CD14-positive monocyte (primary cell): ENCODE data around the gene CACNA2D2. TPM values are rescaled to one million over a fixed set of nuclear protein-coding genes. Genes with fewer than 3 reads are reported as not detected.

Experiments used
- DNase-seq, 3 donors: peaks; one replicate each; pipeline ENCODE4 v3.0.0-alpha.2; 2011 to 2022
- H2AFZ ChIP-seq: 2 replicates; pipeline ENCODE4 v1.6.0; 2012; ENCODE audit warnings: mild to moderate bottlenecking, low read depth, low read length, inconsistent platforms; ENCODE audit not compliant: insufficient read depth, poor library complexity, severe bottlenecking
- H3K27ac ChIP-seq, 2 donors: 1 replicate in 1 of 2; 2 replicates in 1 of 2; pipeline ENCODE4 v1.5.1; 2012 to 2013; ENCODE audit warnings: low read length in 2 of 2, control low read depth in 1 of 2, inconsistent platforms in 1 of 2, low read depth in 1 of 2, mild to moderate bottlenecking in 1 of 2
- H3K27me3 ChIP-seq, 2 donors: one replicate each; pipeline versions ENCODE4 v1.6.0 to v1.6.1; 2011 to 2013; ENCODE audit warnings: low read length in 2 of 2; ENCODE audit not compliant: control insufficient read depth in 2 of 2, insufficient read depth in 2 of 2
- H3K36me3 ChIP-seq, 2 donors: replicated peaks in 1 of 2; 1 replicate in 1 of 2; 2 replicates in 1 of 2; pipeline versions ENCODE4 v1.5.1 to v1.6.1; 2012 to 2013; ENCODE audit warnings: low read length in 2 of 2, control low read depth in 1 of 2, inconsistent platforms in 1 of 2, mild to moderate bottlenecking in 1 of 2; ENCODE audit not compliant: insufficient read depth in 2 of 2, control insufficient read depth in 1 of 2
- H3K4me1 ChIP-seq, 2 donors: 1 replicate in 1 of 2; 2 replicates in 1 of 2; pipeline versions ENCODE4 v1.5.1 to v1.6.1; 2012 to 2013; ENCODE audit warnings: low read length in 2 of 2, control low read depth in 1 of 2, inconsistent platforms in 1 of 2, mild to moderate bottlenecking in 1 of 2, moderate library complexity in 1 of 2; ENCODE audit not compliant: insufficient read depth in 2 of 2, control insufficient read depth in 1 of 2
- H3K4me2 ChIP-seq: replicated peaks from 2 replicates; pipeline ENCODE3; 2012; ENCODE audit warnings: low read length, moderate library complexity, mild to moderate bottlenecking; ENCODE audit not compliant: poor library complexity, severe bottlenecking; ENCODE audit errors: extremely low read depth
- H3K4me3 ChIP-seq, 3 experiments: fragments of 200-600 bp in 1 of 3; sonication (generic) in 1 of 3; replicated peaks in 1 of 3; 1 replicate in 2 of 3; 2 replicates in 1 of 3; pipeline ENCODE4 v1.5.1; 2011 to 2013; ENCODE audit warnings: low read length in 3 of 3, mild to moderate bottlenecking in 3 of 3, control low read depth in 2 of 3, low read depth in 2 of 3, inconsistent platforms in 1 of 3, moderate library complexity in 1 of 3
- H3K79me2 ChIP-seq: 2 replicates; pipeline ENCODE4 v1.6.0; 2012; ENCODE audit warnings: mild to moderate bottlenecking, control low read depth, inconsistent platforms, low read length, moderate library complexity; ENCODE audit not compliant: insufficient read depth
- H3K9ac ChIP-seq: 2 replicates; pipeline ENCODE4 v1.6.0; 2017; ENCODE audit warnings: low read length, mild to moderate bottlenecking; ENCODE audit not compliant: insufficient read depth, poor library complexity, severe bottlenecking
- H3K9me3 ChIP-seq, 2 donors: replicated peaks in 1 of 2; 1 replicate in 1 of 2; 2 replicates in 1 of 2; pipeline versions ENCODE4 v1.5.1 to v1.6.1; 2012 to 2013; ENCODE audit warnings: low read length in 2 of 2, control low read depth in 1 of 2; ENCODE audit not compliant: control insufficient read depth in 1 of 2, insufficient read depth in 1 of 2
- H4K20me1 ChIP-seq: 2 replicates; pipeline ENCODE4 v1.6.0; 2012; ENCODE audit warnings: mild to moderate bottlenecking, low read length, control low read depth, moderate library complexity; ENCODE audit not compliant: insufficient read depth
- H3K27ac Mint-ChIP-seq, 7 donors: one replicate each; pipeline ENCODE4 v1.8.0; 2020; ENCODE audit warnings: mild to moderate bottlenecking in 7 of 7, mixed read lengths in 7 of 7, moderate library complexity in 6 of 7, inconsistent platforms in 2 of 7
- H3K27me3 Mint-ChIP-seq, 3 donors: one replicate each; pipeline ENCODE4 v1.8.0; 2021 to 2022; ENCODE audit warnings: low read depth in 3 of 3, mild to moderate bottlenecking in 3 of 3, mixed read lengths in 3 of 3, moderate library complexity in 3 of 3, inconsistent platforms in 1 of 3
- H3K36me3 Mint-ChIP-seq, 2 donors: one replicate each; pipeline ENCODE4 v1.8.0; 2020; ENCODE audit warnings: mixed read lengths in 2 of 2, inconsistent platforms in 1 of 2, mild to moderate bottlenecking in 1 of 2
- H3K4me1 Mint-ChIP-seq: one replicate; pipeline ENCODE4 v1.8.0; 2020; ENCODE audit warnings: mild to moderate bottlenecking, mixed read lengths
- H3K4me3 Mint-ChIP-seq, 2 donors: one replicate each; pipeline ENCODE4 v1.8.0; 2020; ENCODE audit warnings: mild to moderate bottlenecking in 2 of 2, mixed read lengths in 2 of 2, moderate library complexity in 1 of 2
- H3K9me3 Mint-ChIP-seq, 7 donors: one replicate each; pipeline ENCODE4 v1.8.0; 2020 to 2022; ENCODE audit warnings: mixed read lengths in 7 of 7, mild to moderate bottlenecking in 6 of 7, moderate library complexity in 6 of 7, inconsistent platforms in 2 of 7
- CTCF ChIP-seq: fragments of 200-600 bp; IDR thresholded peaks from one replicate; pipeline ENCODE4 v1.8.0; 2022; ENCODE audit warnings: antibody characterized with exemption, mild to moderate bottlenecking
- WGBS: methylation state at CpG from one replicate; pipeline ENCODE4 v1.1.5; 2013; ENCODE audit warnings: missing lambda C conversion rate; ENCODE audit not compliant: insufficient coverage; 5-methylcytosine and 5-hydroxymethylcytosine counted together
- intact Hi-C, 2 donors: fragments of 100-400 bp; cut with micrococcal nuclease; formaldehyde crosslinking; loops; one replicate each; pipeline versions ENCODE4 v1.15.0 to v1.15.1; 2023
- polyA plus RNA-seq, 3 donors: library from polyadenylated mRNA; depleted of rRNA in 1 of 3; unstranded in 2 of 3; stranded (reverse) in 1 of 3; fragments of 300-500 nt in 2 of 3; fragments of >200 nt in 1 of 3; fragmentation: Illumina TruSeq in 2 of 3; gene quantifications; 1 replicate in 2 of 3; 2 replicates in 1 of 3; pipeline ENCODE4 v1.2.3, GENCODE V29; 2012 to 2021

The CACNA2D2 gene
- polyA plus RNA-seq, 3 donors = 0.09 to 0.16 TPM; not detected in 1

- no peak for TF ChIP-seq CTCF
- Histone ChIP-seq H3K9ac (no peak overlapping the region), H2AFZ (no peak overlapping the region), H3K36me3 (no peaks in the 10 kb centered on the region), H3K27me3 (peaks cover 20 to 37% of the 10 kb centered on the region in 2 donors), H3K27ac (no peak overlapping the region), H3K79me2 (no peaks in the 10 kb centered on the region), H3K4me3 (no peak overlapping the region), H3K9me3 (no peaks in the 10 kb centered on the region), H3K4me2 (no peak overlapping the region), H4K20me1 (no peaks in the 10 kb centered on the region), H3K4me1 (peaks cover 0 to 7% of the 10 kb centered on the region in 2 donors)
- Mint-ChIP-seq H3K27ac (peak overlapping the region in 1 of 7 donors; percentile 53), H3K4me1 (peaks cover 5% of the 10 kb centered on the region), H3K27me3 (peaks cover 35 to 51% (median 44%) of the 10 kb centered on the region in 3 donors), H3K36me3 (no peaks in the 10 kb centered on the region), H3K9me3 (peaks cover 0 to 3% (median 0%) of the 10 kb centered on the region in 7 donors), H3K4me3 (no peak overlapping the region)
- intact Hi-C loops = no loop called here
- WGBS = 94% methylated on average over 4 of the region's 4 CpGs
- no peak for DNase-seq
Observed at GRCh38 chr3:50506169-50506568, 2.7 kb upstream of the CACNA2D2 start.

- no peaks in the 10 kb centered on the region for H3K79me2 ChIP-seq
Observed at GRCh38 chr3:50504681-50505080, 1.2 kb upstream of the CACNA2D2 start.

More at GRCh38 chr3:50504681-50505080, 1.2 kb upstream of the CACNA2D2 start:
- no peak for TF ChIP-seq CTCF
- Histone ChIP-seq H3K27ac (no peak overlapping the region), H3K36me3 (no peaks in the 10 kb centered on the region), H3K9ac (no peak overlapping the region), H3K4me3 (no peak overlapping the region), H2AFZ (no peak overlapping the region), H3K9me3 (no peaks in the 10 kb centered on the region), H3K4me1 (peaks cover 0 to 7% of the 10 kb centered on the region in 2 donors), H4K20me1 (no peaks in the 10 kb centered on the region), H3K27me3 (peaks cover 20 to 46% of the 10 kb centered on the region in 2 donors), H3K4me2 (no peak overlapping the region)
- peaks cover 44 to 56% (median 55%) of the 10 kb centered on the region in 3 donors for H3K27me3 Mint-ChIP-seq
- H3K27ac Mint-ChIP-seq = peak overlapping the region in 1 of 7 donors; percentile 21
- H3K36me3 Mint-ChIP-seq = no peaks in the 10 kb centered on the region
- H3K4me1 Mint-ChIP-seq = peaks cover 5% of the 10 kb centered on the region
- no peak for DNase-seq
- peak overlapping the region in 1 of 2 donors; percentile 69 for H3K4me3 Mint-ChIP-seq
- peaks cover 0 to 3% (median 0%) of the 10 kb centered on the region in 7 donors for H3K9me3 Mint-ChIP-seq
- intact Hi-C loops = no loop called here
- no CpG with 5 or more reads among the region's 2 CpGs for WGBS
